Measurements from ENCODE around the gene USP17L11.
"Not testable (repeated sequence)": the region's sequence is repeated elsewhere in the genome, so short reads cannot be mapped to it uniquely, and the experiment has no call there.

USP17L11 gene

GRCh38 chr4:9215105-9215504 is at the start of gene USP17L11:
TSS of gene USP17L11 (plus strand) at chr4:9215405. CDS start at chr4:9215405, 0 bp downstream.
- not testable (repeated sequence) for DNase-seq

- DNase-seq = not testable (repeated sequence)
Measured at GRCh38 chr4:9165990-9166389, 49.2 kb upstream of the USP17L11 start.

- DNase-seq = not testable (repeated sequence)
Measured at GRCh38 chr4:9169791-9170459, 45.3 kb upstream of the USP17L11 start, which contains the start of gene FAM90A26. TSS of gene FAM90A26 (plus strand) at chr4:9170409. CDS start at chr4:9173173, 2,764 bp downstream.

- not testable (repeated sequence) for DNase-seq
Measured at GRCh38 chr4:9210357-9210756, 4.8 kb upstream of the USP17L11 start, which contains the start of gene USP17L10. TSS of gene USP17L10 (plus strand) at chr4:9210657. CDS start at chr4:9210657, 0 bp downstream.

GRCh38 chr4:9214701-9215100 is 504 bp upstream of the USP17L11 start:
- not testable (repeated sequence) for DNase-seq

GRCh38 chr4:9219852-9220251 is 4.6 kb downstream of the USP17L11 start, which contains the start of gene USP17L12:
TSS of gene USP17L12 (plus strand) at chr4:9220152. CDS start at chr4:9220152, 0 bp downstream.
- not testable (repeated sequence) for DNase-seq

GRCh38 chr4:9224596-9224995 is 9.4 kb downstream of the USP17L11 start, which contains the start of gene USP17L13:
TSS of gene USP17L13 (plus strand) at chr4:9224896. CDS start at chr4:9224896, 0 bp downstream.
- not testable (repeated sequence) for DNase-seq

- not testable (repeated sequence) for DNase-seq
Measured at GRCh38 chr4:9230249-9230648, 15.0 kb downstream of the USP17L11 start.

- DNase-seq = not testable (repeated sequence)
Measured at GRCh38 chr4:9234085-9234484, 18.9 kb downstream of the USP17L11 start, which contains the start of gene USP17L15. TSS of gene USP17L15 (plus strand) at chr4:9234385. CDS start at chr4:9234385, 0 bp downstream.

- not testable (repeated sequence) for DNase-seq
Measured at GRCh38 chr4:9238461-9238860, 23.3 kb downstream of the USP17L11 start.

GRCh38 chr4:9243579-9243978 is 28.4 kb downstream of the USP17L11 start, which contains the start of gene USP17L17:
TSS of gene USP17L17 (plus strand) at chr4:9243879. CDS start at chr4:9243879, 0 bp downstream.
- not testable (repeated sequence) for DNase-seq

- DNase-seq = not testable (repeated sequence)
Measured at GRCh38 chr4:9247953-9248680, 32.9 kb downstream of the USP17L11 start, which contains the start of gene USP17L18. TSS of gene USP17L18 (plus strand) at chr4:9248630. CDS start at chr4:9248630, 0 bp downstream.

GRCh38 chr4:9253078-9253477 is 37.9 kb downstream of the USP17L11 start, which contains the start of gene USP17L19:
TSS of gene USP17L19 (plus strand) at chr4:9253378. CDS start at chr4:9253378, 0 bp downstream.
- not testable (repeated sequence) for DNase-seq

- DNase-seq = not testable (repeated sequence)
Measured at GRCh38 chr4:9257824-9258223, 42.6 kb downstream of the USP17L11 start, which contains the start of gene USP17L20. TSS of gene USP17L20 (plus strand) at chr4:9258124. CDS start at chr4:9258124, 0 bp downstream.

GRCh38 chr4:9262572-9262971 is 47.4 kb downstream of the USP17L11 start, which contains the start of gene USP17L21:
TSS of gene USP17L21 (plus strand) at chr4:9262872. CDS start at chr4:9262872, 0 bp downstream.
- not testable (repeated sequence) for DNase-seq
